Endothelial cell (in vitro differentiated cells): ENCODE measurements around the gene SPINK7. TPM values are rescaled to one million over a fixed set of nuclear protein-coding genes. Genes with fewer than 3 reads are reported as not detected.
"Not testable (repeated sequence)": the region's sequence is repeated elsewhere in the genome, so short reads cannot be mapped to it uniquely, and the experiment has no call there.

Source experiments
- DNase-seq: peaks from one replicate; pipeline ENCODE4 v3.0.0; 2021; ENCODE audit warnings: low spot score
- H3K27ac Mint-ChIP-seq: one replicate; pipeline ENCODE4 v1.8.0; 2021; ENCODE audit warnings: mixed read lengths, inconsistent platforms; ENCODE audit not compliant: unreplicated experiment
- H3K27me3 Mint-ChIP-seq: one replicate; pipeline ENCODE4 v1.8.0; 2021; ENCODE audit warnings: mild to moderate bottlenecking, moderate library complexity, mixed read lengths, inconsistent platforms; ENCODE audit not compliant: unreplicated experiment
- H3K36me3 Mint-ChIP-seq: one replicate; pipeline ENCODE4 v1.8.0; 2021; ENCODE audit warnings: mild to moderate bottlenecking, low read depth, mixed read lengths, inconsistent platforms; ENCODE audit not compliant: unreplicated experiment
- H3K4me1 Mint-ChIP-seq: one replicate; pipeline ENCODE4 v1.8.0; 2021; ENCODE audit warnings: mild to moderate bottlenecking, mixed read lengths, inconsistent platforms; ENCODE audit not compliant: unreplicated experiment
- H3K4me3 Mint-ChIP-seq: one replicate; pipeline ENCODE4 v1.8.0; 2021; ENCODE audit warnings: mild to moderate bottlenecking, mixed read lengths, inconsistent platforms; ENCODE audit not compliant: unreplicated experiment
- H3K9me3 Mint-ChIP-seq: one replicate; pipeline ENCODE4 v1.8.0; 2021; ENCODE audit warnings: mixed read lengths, inconsistent platforms; ENCODE audit not compliant: unreplicated experiment
- total RNA-seq: library from RNA; stranded (reverse); fragmentation: NEBNext Ultra II Directional; extraction: Animal tissue kit (Norgen Biotek cat#: 25700); gene quantifications from one replicate; pipeline ENCODE4 v1.2.1, GENCODE V29; 2021; ENCODE audit not compliant: unreplicated experiment
- TF ChIP-seq, protein P1 (sequence below): fragments of 200-600 bp; sonication (generic); IDR thresholded peaks from one replicate; pipeline ENCODE4 v1.5.0; 2021; ENCODE audit warnings: antibody characterized with exemption; ENCODE audit not compliant: unreplicated experiment

SPINK7 gene
- total RNA-seq, 1 donor from 2014 or later: not detected

DNA sequence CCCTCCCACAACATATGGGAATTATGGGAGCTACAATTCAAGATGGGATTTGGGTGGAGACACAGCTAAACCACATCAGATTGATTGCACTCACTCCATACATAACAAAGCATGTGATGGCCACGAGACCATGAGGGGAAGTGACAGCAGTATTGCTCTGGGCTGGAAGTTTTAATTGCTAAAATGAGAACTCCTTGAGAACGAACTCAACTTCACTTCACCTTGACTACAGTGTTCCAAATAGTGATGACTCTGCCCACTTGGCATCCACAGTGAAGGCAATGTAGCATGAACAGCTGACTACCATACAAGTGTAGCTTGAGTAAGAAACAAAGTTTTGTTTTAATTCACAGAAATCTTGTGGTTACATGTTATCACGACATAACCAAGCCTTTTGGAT, 739 bp upstream of the SPINK7 start:
- Mint-ChIP-seq H3K4me1 (no peaks in the 10 kb centered on the region), H3K27ac (no peak overlapping the region), H3K36me3 (no peaks in the 10 kb centered on the region), H3K9me3 (no peaks in the 10 kb centered on the region), H3K27me3 (peaks cover 4% of the 10 kb centered on the region), H3K4me3 (no peak overlapping the region)
- DNase-seq: no peak
- TF ChIP-seq, protein P1, sequence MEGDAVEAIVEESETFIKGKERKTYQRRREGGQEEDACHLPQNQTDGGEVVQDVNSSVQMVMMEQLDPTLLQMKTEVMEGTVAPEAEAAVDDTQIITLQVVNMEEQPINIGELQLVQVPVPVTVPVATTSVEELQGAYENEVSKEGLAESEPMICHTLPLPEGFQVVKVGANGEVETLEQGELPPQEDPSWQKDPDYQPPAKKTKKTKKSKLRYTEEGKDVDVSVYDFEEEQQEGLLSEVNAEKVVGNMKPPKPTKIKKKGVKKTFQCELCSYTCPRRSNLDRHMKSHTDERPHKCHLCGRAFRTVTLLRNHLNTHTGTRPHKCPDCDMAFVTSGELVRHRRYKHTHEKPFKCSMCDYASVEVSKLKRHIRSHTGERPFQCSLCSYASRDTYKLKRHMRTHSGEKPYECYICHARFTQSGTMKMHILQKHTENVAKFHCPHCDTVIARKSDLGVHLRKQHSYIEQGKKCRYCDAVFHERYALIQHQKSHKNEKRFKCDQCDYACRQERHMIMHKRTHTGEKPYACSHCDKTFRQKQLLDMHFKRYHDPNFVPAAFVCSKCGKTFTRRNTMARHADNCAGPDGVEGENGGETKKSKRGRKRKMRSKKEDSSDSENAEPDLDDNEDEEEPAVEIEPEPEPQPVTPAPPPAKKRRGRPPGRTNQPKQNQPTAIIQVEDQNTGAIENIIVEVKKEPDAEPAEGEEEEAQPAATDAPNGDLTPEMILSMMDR: no peak

- no peak for DNase-seq
- H3K4me3 Mint-ChIP-seq: no peak overlapping the region
Observed at GRCh38 chr5:148314187-148314586, 2.0 kb downstream of the SPINK7 start.

GRCh38 chr5:148314731-148315130, 2.5 kb downstream of the SPINK7 start:
- no peak for DNase-seq
- H3K9me3 Mint-ChIP-seq: no peaks in the 10 kb centered on the region
- H3K27me3 Mint-ChIP-seq: peaks cover 3% of the 10 kb centered on the region
- TF ChIP-seq, protein P1: no peak
- H3K36me3 Mint-ChIP-seq: no peaks in the 10 kb centered on the region
- no peaks in the 10 kb centered on the region for H3K4me1 Mint-ChIP-seq
- no peak overlapping the region for H3K4me3 Mint-ChIP-seq
- H3K27ac Mint-ChIP-seq: no peak overlapping the region

More at GRCh38 chr5:148314187-148314586, 2.0 kb downstream of the SPINK7 start:
- H3K27me3 Mint-ChIP-seq: peaks cover 2% of the 10 kb centered on the region
- no peak overlapping the region for H3K27ac Mint-ChIP-seq
- no peaks in the 10 kb centered on the region for H3K36me3 Mint-ChIP-seq
- H3K9me3 Mint-ChIP-seq: no peaks in the 10 kb centered on the region
- TF ChIP-seq, protein P1: no peak
- no peaks in the 10 kb centered on the region for H3K4me1 Mint-ChIP-seq

DNA sequence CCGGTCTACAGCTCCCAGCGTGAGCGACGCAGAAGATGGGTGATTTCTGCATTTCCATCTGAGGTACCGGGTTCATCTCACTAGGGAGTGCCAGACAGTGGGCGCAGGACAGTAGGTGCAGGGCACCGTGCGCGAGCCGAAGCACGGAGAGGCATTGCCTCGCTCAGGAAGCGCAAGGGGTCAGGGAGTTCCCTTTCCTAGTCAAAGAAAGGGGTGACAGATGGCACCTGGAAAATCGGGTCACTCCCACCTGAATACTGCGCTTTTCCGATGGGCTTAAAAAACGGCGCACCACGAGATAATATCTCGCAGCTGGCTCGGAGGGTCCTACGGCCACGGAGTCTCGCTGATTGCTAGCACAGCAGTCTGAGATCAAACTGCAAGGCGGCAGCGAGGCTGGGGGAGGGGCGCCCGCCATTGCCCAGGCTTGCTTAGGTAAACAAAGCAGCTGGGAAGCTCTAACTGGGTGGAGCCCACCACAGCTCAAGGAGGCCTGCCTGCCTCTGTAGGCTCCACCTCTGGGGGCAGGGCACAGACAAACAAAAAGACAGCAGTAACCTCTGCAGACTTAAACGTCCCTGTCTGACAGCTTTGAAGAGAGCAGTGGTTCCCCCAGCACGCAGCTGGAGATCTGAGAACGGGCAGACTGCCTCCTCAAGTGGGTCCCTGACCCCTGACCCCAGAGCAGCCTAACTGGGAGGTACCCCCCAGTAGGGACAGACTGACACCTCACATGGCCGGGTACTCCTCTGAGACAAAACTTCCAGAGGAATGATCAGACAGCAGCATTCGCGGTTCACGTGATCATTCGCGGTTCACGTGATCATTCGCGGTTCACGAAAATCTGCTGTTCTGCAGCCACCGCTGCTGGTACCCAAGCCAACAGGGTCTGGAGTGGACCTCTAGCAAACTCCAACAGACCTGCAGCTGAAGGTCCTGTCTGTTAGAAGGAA, 8.1 kb downstream of the SPINK7 start:
- not testable (repeated sequence) for H3K27me3 Mint-ChIP-seq, H3K9me3 Mint-ChIP-seq, H3K4me1 Mint-ChIP-seq, H3K36me3 Mint-ChIP-seq
- H3K27ac Mint-ChIP-seq: peak overlapping the region; percentile 91
- peak overlapping the region; percentile 89 for H3K4me3 Mint-ChIP-seq
- DNase-seq: peak; percentile 4

GRCh38 chr5:148333262-148333849, 21.1 kb downstream of the SPINK7 start:
- Mint-ChIP-seq H3K4me3 (no peak overlapping the region), H3K36me3 (peaks cover 3% of the 10 kb centered on the region), H3K27ac (no peak overlapping the region), H3K4me1 (no peaks in the 10 kb centered on the region), H3K27me3 (peaks cover 4% of the 10 kb centered on the region), H3K9me3 (no peaks in the 10 kb centered on the region)
- TF ChIP-seq, protein P1: no peak
- no peak for DNase-seq
